ENCODE data around the gene FLVCR2. TPM values are rescaled to one million over a fixed set of nuclear protein-coding genes. Genes with fewer than 3 reads are reported as not detected.

Gene FLVCR2
- total and polyA plus RNA-seq, 2 donors (not counting 1 experiment from before 2014, with no cell fraction given), result 0.31 to 1.6 TPM

- no peak overlapping the region for H3K27ac ChIP-seq (ENCODE audit: low read length in 2 of 2)
- no peak for TF ChIP-seq CTCF (IDR thresholded peaks at IDR 0.05)
- no peak for TF ChIP-seq EZH2 (IDR thresholded peaks at IDR 0.05; ENCODE audit: borderline replicate concordance, insufficient read depth, low read depth, low read length, poor library complexity, severe bottlenecking)
- H3K36me3 ChIP-seq (replicated peaks in 1 of 2; ENCODE audit: control extremely low read depth in 1 of 2, control insufficient read depth in 1 of 2, extremely low read depth in 1 of 2, insufficient read depth in 2 of 2, low read length in 1 of 2), result no peaks in the 10 kb centered on the region
- no peaks in the 10 kb centered on the region for H4K20me1 ChIP-seq (ENCODE audit: control insufficient read depth, insufficient read depth, low read length, poor library complexity, severe bottlenecking)
- H3K9me3 ChIP-seq (ENCODE audit: control extremely low read depth in 1 of 3, control insufficient read depth in 2 of 3, insufficient read depth in 1 of 3, low read length in 2 of 3), result no peaks in the 10 kb centered on the region
- ChIA-PET CTCF (interaction anchor here (0.5 to 2.3 kb wide), 6 partner anchors 14 to 118 kb away, joined by 3 to 7 read pairs (median 4); no protein-coding TSS in a partner anchor), POLR2A (interaction anchor here (0.6 kb wide), 1 partner anchor 105 kb away, joined by 4 read pairs; no protein-coding TSS in a partner anchor)
- intact Hi-C loops (cut with micrococcal nuclease), result no loop called here
- Mint-ChIP-seq H3K4me1 (peaks cover 49% of the 10 kb centered on the region), H3K27me3 (no peaks in the 10 kb centered on the region), H3K4me3 (no peak overlapping the region), H3K27ac (no peak overlapping the region), H3K9me3 (ENCODE audit: insufficient read depth) (no peaks in the 10 kb centered on the region)
- DNase-seq (no peak), ATAC-seq (ENCODE audit: low read depth) (no peak)
- peaks cover 11 to 17% of the 10 kb centered on the region in 2 donors for H3K4me1 ChIP-seq (ENCODE audit: control insufficient read depth in 2 of 2, insufficient read depth in 2 of 2, low read length in 2 of 2)
- H3K27me3 ChIP-seq (replicated peaks in 1 of 4; ENCODE audit: control extremely low read depth in 1 of 4, control insufficient read depth in 3 of 4, insufficient read depth in 4 of 4, low read length in 3 of 4), result no peaks in the 10 kb centered on the region
- 83% methylated on average over 1 of the region's 5 CpGs for WGBS (ENCODE audit: insufficient coverage)
- H3K4me2 ChIP-seq (replicated peaks; ENCODE audit: low read depth, low read length, poor library complexity, severe bottlenecking), result no peak overlapping the region
- H3K4me3 ChIP-seq (ENCODE audit: control extremely low read depth in 1 of 5, extremely low read depth in 1 of 5, insufficient read depth in 1 of 5, low read depth in 2 of 5, low read length in 4 of 5), result no peak overlapping the region
- no peak overlapping the region for H2AFZ ChIP-seq (ENCODE audit: insufficient read depth, low read depth, low read length, poor library complexity, severe bottlenecking)
- peaks cover 22% of the 10 kb centered on the region for H3K79me2 ChIP-seq (ENCODE audit: control insufficient read depth, insufficient read depth, low read length)
- no peak overlapping the region for H3K9ac ChIP-seq (ENCODE audit: low read length)
Observed at GRCh38 chr14:75535164-75535898, 43.1 kb upstream of the FLVCR2 start.

GRCh38 chr14:75537071-75537470, 41.3 kb upstream of the FLVCR2 start:
- Histone ChIP-seq H3K4me3 (ENCODE audit: control extremely low read depth in 1 of 5, extremely low read depth in 1 of 5, insufficient read depth in 1 of 5, low read depth in 2 of 5, low read length in 4 of 5) (no peak overlapping the region), H3K4me1 (ENCODE audit: control insufficient read depth in 2 of 2, insufficient read depth in 2 of 2, low read length in 2 of 2) (peaks cover 18 to 33% of the 10 kb centered on the region in 2 donors), H4K20me1 (ENCODE audit: control insufficient read depth, insufficient read depth, low read length, poor library complexity, severe bottlenecking) (no peaks in the 10 kb centered on the region), H2AFZ (ENCODE audit: insufficient read depth, low read depth, low read length, poor library complexity, severe bottlenecking) (no peak overlapping the region), H3K27ac (ENCODE audit: low read length in 2 of 2) (no peak overlapping the region), H3K9me3 (ENCODE audit: control extremely low read depth in 1 of 3, control insufficient read depth in 2 of 3, insufficient read depth in 1 of 3, low read length in 2 of 3) (no peaks in the 10 kb centered on the region), H3K9ac (ENCODE audit: low read length) (no peak overlapping the region), H3K79me2 (ENCODE audit: control insufficient read depth, insufficient read depth, low read length) (peaks cover 11% of the 10 kb centered on the region), H3K36me3 (replicated peaks in 1 of 2; ENCODE audit: control extremely low read depth in 1 of 2, control insufficient read depth in 1 of 2, extremely low read depth in 1 of 2, insufficient read depth in 2 of 2, low read length in 1 of 2) (no peaks in the 10 kb centered on the region), H3K4me2 (replicated peaks; ENCODE audit: low read depth, low read length, poor library complexity, severe bottlenecking) (no peak overlapping the region), H3K27me3 (replicated peaks in 1 of 4; ENCODE audit: control extremely low read depth in 1 of 4, control insufficient read depth in 3 of 4, insufficient read depth in 4 of 4, low read length in 3 of 4) (no peaks in the 10 kb centered on the region)
- WGBS (ENCODE audit: insufficient coverage), result 86% methylated on average over 4 of the region's 4 CpGs
- no peak overlapping the region for H3K27ac Mint-ChIP-seq
- DNase-seq (no peak), ATAC-seq (ENCODE audit: low read depth) (no peak)
- H3K4me1 Mint-ChIP-seq, result peaks cover 53% of the 10 kb centered on the region
- POLR2A ChIA-PET, result no interaction called here
- H3K9me3 Mint-ChIP-seq (ENCODE audit: insufficient read depth), result no peaks in the 10 kb centered on the region
- intact Hi-C loops (cut with micrococcal nuclease), result no loop called here
- H3K4me3 Mint-ChIP-seq, result no peak overlapping the region
- H3K27me3 Mint-ChIP-seq, result no peaks in the 10 kb centered on the region
- CTCF ChIA-PET, result interaction anchor here (0.6 to 1.2 kb wide), 3 partner anchors 24 to 48 kb away, joined by 3 to 6 read pairs (median 4); no protein-coding TSS in a partner anchor
- no peak for TF ChIP-seq CTCF (IDR thresholded peaks at IDR 0.05)
- no peak for TF ChIP-seq EZH2 (IDR thresholded peaks at IDR 0.05; ENCODE audit: borderline replicate concordance, insufficient read depth, low read depth, low read length, poor library complexity, severe bottlenecking)
